ENCODE data around the gene FAM110D. TPM values are rescaled to one million over a fixed set of nuclear protein-coding genes. Genes with fewer than 3 reads are reported as not detected.

Gene FAM110D
- total and polyA plus RNA-seq, 10 of the 15 experiments (the other 5 are each of a cell fraction or from before 2014, with no cell fraction given) = 0.06 TPM; not detected in 9

GRCh38 chr1:26210147-26210870 is 51.4 kb downstream of the FAM110D start:
- Histone ChIP-seq H3K27me3 (replicated peaks in 1 of 2; ENCODE audit: control insufficient read depth in 2 of 2, insufficient read depth in 2 of 2, low read length in 1 of 2) (no peaks in the 10 kb centered on the region), H2AFZ (ENCODE audit: control insufficient read depth, low read depth, low read length) (no peak overlapping the region), H3K4me2 (ENCODE audit: control insufficient read depth, insufficient read depth) (no peak overlapping the region), H4K20me1 (ENCODE audit: control insufficient read depth, insufficient read depth) (no peaks in the 10 kb centered on the region), H3K9me3 (replicated peaks; ENCODE audit: control insufficient read depth, insufficient read depth, low read length) (no peaks in the 10 kb centered on the region), H3K27ac (ENCODE audit: control insufficient read depth, insufficient read depth) (no peak overlapping the region), H3K4me1 (ENCODE audit: control insufficient read depth, insufficient read depth, low read length) (no peaks in the 10 kb centered on the region), H3K4me3 (no peak overlapping the region), H3K79me2 (ENCODE audit: control insufficient read depth, insufficient read depth, low read length) (no peaks in the 10 kb centered on the region), H3K36me3 (ENCODE audit: control insufficient read depth in 2 of 2, insufficient read depth in 2 of 2, low read length in 1 of 2) (no peaks in the 10 kb centered on the region), H3K9ac (ENCODE audit: control insufficient read depth, insufficient read depth, low read length) (no peak overlapping the region)
- ATAC-seq = no peak
- CTCF ChIA-PET = interaction anchor here (1.8 kb wide), 1 partner anchor 24 kb away, joined by 6 read pairs; the partner anchor contains the start of gene CEP85
- POLR2A ChIA-PET = no interaction called here
- 28% methylated on average over 5 of the region's 5 CpGs for WGBS (ENCODE audit: insufficient coverage, insufficient replicate concordance, low lambda C conversion rate, missing lambda C conversion rate)
- intact Hi-C loops (cut with micrococcal nuclease; ENCODE audit: unreplicated experiment) (no loop called here), in situ Hi-C loops (cut with MboI) (no loop called here)
- no peak for FAIRE-seq
- SMC1A ChIA-PET (ENCODE audit: uncharacterized antibody, unreplicated experiment) = no interaction called here
- RAD21 ChIA-PET (ENCODE audit: unreplicated experiment) = no interaction called here
- no TSS peak for BruUV-seq (replicated peaks)
- no peak for DNase-seq (ENCODE audit: low read depth, low spot score)
- TF ChIP-seq CEBPZ (IDR thresholded peaks at IDR 0.05; ENCODE audit: low read depth, low read length) (no peak), ASH2L (IDR thresholded peaks at IDR 0.05; ENCODE audit: borderline replicate concordance, low read depth) (no peak), ZBED1 (IDR thresholded peaks at IDR 0.05; ENCODE audit: borderline replicate concordance) (no peak), CBX3 (IDR thresholded peaks at IDR 0.05; ENCODE audit: borderline replicate concordance, low read depth) (no peak), E2F4 (IDR thresholded peaks at IDR 0.05; ENCODE audit: low read depth, low read length) (no peak), SMAD5 (IDR thresholded peaks at IDR 0.05; ENCODE audit: low read depth) (no peak), MYB (IDR thresholded peaks at IDR 0.05; ENCODE audit: borderline replicate concordance, low read depth, low read length) (no peak), MLLT1 (IDR thresholded peaks at IDR 0.05) (no peak), ZBTB11 (CRISPR knock-in tag; IDR thresholded peaks at IDR 0.05) (no peak), GABPA (IDR thresholded peaks at IDR 0.05; ENCODE audit: low read depth) (no peak), TCF7 (IDR thresholded peaks at IDR 0.05; ENCODE audit: borderline replicate concordance) (no peak), SIX5 (IDR thresholded peaks at IDR 0.05; ENCODE audit: low read depth, low read length, severe bottlenecking) (no peak), RFX5 (IDR thresholded peaks at IDR 0.05; ENCODE audit: low read depth, low read length) (no peak), HCFC1 (IDR thresholded peaks at IDR 0.05; ENCODE audit: low read length) (no peak), TARDBP (IDR thresholded peaks at IDR 0.05; ENCODE audit: borderline replicate concordance) (no peak), ZNF24 (IDR thresholded peaks at IDR 0.05) (no peak)
